ENCODE results near the gene MLXIPL.
"Not testable (repeated sequence)": the region's sequence is repeated elsewhere in the genome, so short reads cannot be mapped to it uniquely, and the experiment has no call there.

MLXIPL gene

GRCh38 chr7:73567846-73568685, 56.3 kb downstream of the MLXIPL start:
- peaks cover 3% of the 10 kb centered on the region; the same call in 1 of the 2 replicates for H3K4me1 ChIP-seq (ENCODE audit: insufficient read depth, low read length)
- peaks cover 7% of the 10 kb centered on the region; the same call in 1 of the 2 replicates for H3K36me3 ChIP-seq (ENCODE audit: insufficient read depth, low read length)
- H3K9me3 ChIP-seq (ENCODE audit: control insufficient read depth, insufficient read depth, low read length): no peaks in the 10 kb centered on the region
- H3K9ac ChIP-seq (ENCODE audit: low read depth, low read length): no peak overlapping the region

- no peak overlapping the region for H3K9ac ChIP-seq (ENCODE audit: low read depth, low read length)
- no peaks in the 10 kb centered on the region for H3K36me3 ChIP-seq (ENCODE audit: insufficient read depth, low read length)
- H3K9me3 ChIP-seq (ENCODE audit: control insufficient read depth, insufficient read depth, low read length): no peaks in the 10 kb centered on the region
- peaks cover 3% of the 10 kb centered on the region; the same call in 1 of the 2 replicates for H3K4me1 ChIP-seq (ENCODE audit: insufficient read depth, low read length)
These were observed 57.2 kb downstream of the MLXIPL start for GRCh38 chr7:73567140-73567539.

GRCh38 chr7:73566431-73566830, 57.9 kb downstream of the MLXIPL start:
- not testable (repeated sequence) for H3K36me3 ChIP-seq (ENCODE audit: insufficient read depth, low read length); H3K9me3 ChIP-seq (ENCODE audit: control insufficient read depth, insufficient read depth, low read length); H3K4me1 ChIP-seq (ENCODE audit: insufficient read depth, low read length); H3K9ac ChIP-seq (ENCODE audit: low read depth, low read length)

DNA sequence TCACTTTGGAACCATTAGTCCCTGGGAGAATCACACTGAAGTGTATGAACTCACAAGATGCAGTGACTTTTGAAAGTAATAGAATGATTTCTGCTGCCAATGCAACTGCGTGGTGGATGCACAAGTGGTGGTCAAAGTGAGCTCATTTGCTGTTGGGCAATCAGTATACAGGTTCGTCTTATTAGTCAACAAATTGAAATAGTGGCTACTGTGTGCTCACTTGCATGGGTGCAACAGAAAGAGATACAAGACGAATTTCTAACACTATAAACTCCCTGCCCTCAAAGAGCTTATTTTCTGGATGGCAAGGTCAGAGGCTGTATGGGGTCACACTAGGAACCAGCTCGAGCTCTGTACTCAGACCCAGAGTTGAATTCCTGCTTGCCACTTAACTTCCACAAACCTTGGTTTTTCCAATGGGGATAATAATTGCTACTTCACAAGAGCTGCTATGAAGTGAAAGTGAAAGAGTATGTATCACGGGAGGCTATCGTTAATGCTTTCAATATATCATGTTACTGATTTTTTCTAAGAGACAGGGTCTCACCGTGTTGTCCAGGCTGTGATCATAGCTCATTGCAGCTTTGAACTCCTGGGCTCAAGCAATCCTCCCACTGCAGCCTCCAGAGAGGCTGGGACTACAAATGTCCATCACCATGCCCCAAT, 58.5 kb downstream of the MLXIPL start:
- no peaks in the 10 kb centered on the region for H3K36me3 ChIP-seq (ENCODE audit: insufficient read depth, low read length)
- peaks cover 3% of the 10 kb centered on the region; the same call in 1 of the 2 replicates for H3K4me1 ChIP-seq (ENCODE audit: insufficient read depth, low read length)
- no peaks in the 10 kb centered on the region for H3K9me3 ChIP-seq (ENCODE audit: control insufficient read depth, insufficient read depth, low read length)
- no peak overlapping the region for H3K9ac ChIP-seq (ENCODE audit: low read depth, low read length)

- no peak overlapping the region for H3K9ac ChIP-seq (ENCODE audit: low read depth, low read length)
- no peaks in the 10 kb centered on the region for H3K9me3 ChIP-seq (ENCODE audit: control insufficient read depth, insufficient read depth, low read length)
- H3K36me3 ChIP-seq (ENCODE audit: insufficient read depth, low read length): no peaks in the 10 kb centered on the region
- peaks cover 3% of the 10 kb centered on the region; the same call in 1 of the 2 replicates for H3K4me1 ChIP-seq (ENCODE audit: insufficient read depth, low read length)
These were observed 64.0 kb downstream of the MLXIPL start for GRCh38 chr7:73560109-73560835.

GRCh38 chr7:73557397-73558257, 66.7 kb downstream of the MLXIPL start, which contains the start of gene BCL7B:
TSS of gene BCL7B (minus strand) at chr7:73557690. CDS start at chr7:73557578, 112 bp downstream.
- Histone ChIP-seq H3K36me3 (ENCODE audit: insufficient read depth, low read length) (no peaks in the 10 kb centered on the region), H3K9me3 (ENCODE audit: control insufficient read depth, insufficient read depth, low read length) (no peaks in the 10 kb centered on the region), H3K9ac (ENCODE audit: low read depth, low read length) (peak within 1 kb of the TSS; percentile 87), H3K4me1 (ENCODE audit: insufficient read depth, low read length) (no peaks in the 10 kb centered on the region)

- Histone ChIP-seq H3K9me3 (ENCODE audit: control insufficient read depth, insufficient read depth, low read length) (no peaks in the 10 kb centered on the region), H3K9ac (ENCODE audit: low read depth, low read length) (peak overlapping the region; percentile 87), H3K36me3 (ENCODE audit: insufficient read depth, low read length) (no peaks in the 10 kb centered on the region), H3K4me1 (ENCODE audit: insufficient read depth, low read length) (no peaks in the 10 kb centered on the region)
These were observed 67.3 kb downstream of the MLXIPL start for GRCh38 chr7:73557108-73557396.

- Histone ChIP-seq H3K9me3 (ENCODE audit: control insufficient read depth, insufficient read depth, low read length) (no peaks in the 10 kb centered on the region), H3K36me3 (ENCODE audit: insufficient read depth, low read length) (no peaks in the 10 kb centered on the region), H3K4me1 (ENCODE audit: insufficient read depth, low read length) (no peaks in the 10 kb centered on the region), H3K9ac (ENCODE audit: low read depth, low read length) (peak overlapping the region; percentile 87)
These were observed 67.9 kb downstream of the MLXIPL start for GRCh38 chr7:73556208-73557107.

DNA sequence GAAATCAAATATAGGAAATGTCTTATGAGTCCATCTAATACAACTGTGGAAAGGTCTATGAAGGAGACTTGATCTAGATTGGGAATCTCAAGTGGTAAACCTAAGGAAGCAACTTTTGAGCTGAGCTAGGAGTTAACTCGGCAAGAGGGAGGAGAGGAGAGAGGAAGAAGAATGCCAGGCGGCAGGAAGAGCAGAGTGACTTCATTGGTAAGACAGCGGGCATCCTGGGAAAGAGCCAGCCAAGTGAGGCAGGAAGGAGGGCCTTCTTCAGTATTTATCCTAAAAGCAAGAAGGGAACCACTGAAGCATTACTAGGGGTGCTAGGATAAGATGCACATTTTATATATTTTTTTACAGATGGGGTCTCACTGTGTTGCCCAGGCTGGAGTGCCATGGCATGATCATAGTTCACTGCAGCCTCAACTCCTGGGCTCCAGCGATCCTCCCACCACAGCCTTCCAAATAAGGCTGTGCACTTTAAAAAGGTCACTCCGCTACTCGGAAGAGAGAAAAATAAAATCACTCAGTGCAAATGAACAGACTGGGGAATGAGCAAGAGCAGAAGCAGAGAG, 68.8 kb downstream of the MLXIPL start:
- H3K4me1 ChIP-seq (ENCODE audit: insufficient read depth, low read length): no peaks in the 10 kb centered on the region
- H3K9me3 ChIP-seq (ENCODE audit: control insufficient read depth, insufficient read depth, low read length): no peaks in the 10 kb centered on the region
- H3K9ac ChIP-seq (ENCODE audit: low read depth, low read length): no peak overlapping the region
- H3K36me3 ChIP-seq (ENCODE audit: insufficient read depth, low read length): peaks cover 2% of the 10 kb centered on the region; the same call in 1 of the 2 replicates

DNA sequence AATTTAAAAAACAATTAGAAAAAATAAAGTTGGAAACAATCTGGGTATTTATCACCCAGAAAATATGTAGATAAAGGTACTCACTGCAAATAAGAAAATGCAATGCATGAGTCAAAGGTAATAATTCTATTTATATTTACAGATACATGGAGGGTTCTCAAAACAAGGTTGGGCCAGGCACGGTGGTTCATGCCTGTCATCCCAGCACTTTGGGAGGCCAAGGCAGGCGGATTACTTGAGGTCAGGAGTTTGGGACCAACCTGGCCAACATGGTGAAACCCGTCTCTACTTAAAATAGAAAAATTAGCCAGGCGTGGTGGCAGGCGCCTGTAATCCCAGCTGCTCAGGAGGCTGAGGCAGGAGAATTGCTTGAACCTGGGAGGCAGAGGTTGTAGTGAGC, 74.2 kb downstream of the MLXIPL start:
- H3K4me1 ChIP-seq (ENCODE audit: insufficient read depth, low read length); H3K36me3 ChIP-seq (ENCODE audit: insufficient read depth, low read length); H3K9me3 ChIP-seq (ENCODE audit: control insufficient read depth, insufficient read depth, low read length); H3K9ac ChIP-seq (ENCODE audit: low read depth, low read length): not testable (repeated sequence)

DNA sequence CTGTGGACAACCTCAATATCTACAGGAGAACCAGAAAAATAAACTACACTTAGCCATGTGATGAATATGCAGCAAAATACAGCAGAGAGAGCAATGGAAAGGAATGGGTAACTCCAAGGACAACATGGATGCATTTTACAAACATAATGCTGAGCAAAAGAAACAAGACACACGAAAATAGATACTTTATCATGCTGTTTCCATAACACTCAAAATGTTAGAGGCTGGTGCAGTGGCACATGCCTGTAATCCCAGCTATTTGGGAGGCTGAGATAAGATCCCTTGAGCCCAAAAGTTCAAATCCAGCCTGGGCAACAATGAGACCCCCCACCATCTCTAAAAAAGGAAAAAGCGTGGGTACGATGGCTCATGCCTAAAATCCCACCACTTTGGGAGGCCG, 75.1 kb downstream of the MLXIPL start:
- Histone ChIP-seq H3K9ac (ENCODE audit: low read depth, low read length) (no peak overlapping the region), H3K36me3 (ENCODE audit: insufficient read depth, low read length) (peaks cover 2% of the 10 kb centered on the region; the same call in 1 of the 2 replicates), H3K4me1 (ENCODE audit: insufficient read depth, low read length) (no peaks in the 10 kb centered on the region), H3K9me3 (ENCODE audit: control insufficient read depth, insufficient read depth, low read length) (no peaks in the 10 kb centered on the region)

- Histone ChIP-seq H3K36me3 (ENCODE audit: insufficient read depth, low read length) (peaks cover 2% of the 10 kb centered on the region; the same call in 1 of the 2 replicates), H3K4me1 (ENCODE audit: insufficient read depth, low read length) (no peaks in the 10 kb centered on the region), H3K9ac (ENCODE audit: low read depth, low read length) (no peak overlapping the region), H3K9me3 (ENCODE audit: control insufficient read depth, insufficient read depth, low read length) (no peaks in the 10 kb centered on the region)
These were observed 76.5 kb downstream of the MLXIPL start for GRCh38 chr7:73547841-73548240.

- Histone ChIP-seq H3K9me3 (ENCODE audit: control insufficient read depth, insufficient read depth, low read length) (no peaks in the 10 kb centered on the region), H3K36me3 (ENCODE audit: insufficient read depth, low read length) (no peaks in the 10 kb centered on the region; the same call in 1 of the 2 replicates), H3K4me1 (ENCODE audit: insufficient read depth, low read length) (no peaks in the 10 kb centered on the region), H3K9ac (ENCODE audit: low read depth, low read length) (no peak overlapping the region)
These were observed 79.6 kb downstream of the MLXIPL start for GRCh38 chr7:73544678-73545077.

Data from ES-I3 (cell line).